ENCODE data around the gene NKIRAS2. TPM values are rescaled to one million over a fixed set of nuclear protein-coding genes. Genes with fewer than 3 reads are reported as not detected.
A peak's percentile ranks its signal among the peaks of the same experiment; 100 is the strongest.

The NKIRAS2 gene
- total and polyA plus RNA-seq, 2 of the 13 experiments (the other 11 are each of a cell fraction or from before 2014, with no cell fraction given) = 27.9 to 42.0 TPM

DNA sequence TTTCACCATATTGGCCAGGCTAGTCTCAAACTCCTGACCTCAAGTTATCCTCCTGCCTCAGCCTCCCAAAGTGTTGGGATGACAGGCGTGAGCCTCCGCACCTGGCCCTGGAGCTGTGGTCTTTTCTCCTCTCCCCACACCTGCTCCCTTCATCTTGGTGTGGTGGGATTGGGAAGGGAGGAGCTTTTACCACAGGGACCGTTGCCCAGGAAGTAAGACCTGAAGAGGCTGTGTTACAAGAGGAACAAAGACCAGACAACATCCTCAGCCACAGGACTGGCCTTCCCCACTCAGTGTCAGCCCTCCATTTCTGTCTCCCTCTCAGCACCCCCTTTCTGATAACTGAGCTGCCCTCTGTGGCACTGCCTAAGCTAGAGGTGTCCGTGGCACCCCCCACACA is 39.9 kb downstream of the NKIRAS2 start (continued):
- TF ChIP-seq ZBTB1 (CRISPR knock-in tag; IDR thresholded peaks at IDR 0.05; ENCODE audit: borderline replicate concordance) = no peak
- TF ChIP-seq JARID2 (CRISPR knock-in tag; IDR thresholded peaks at IDR 0.05; ENCODE audit: insufficient replicate concordance) = no peak
- TF ChIP-seq THYN1 (CRISPR knock-in tag; IDR thresholded peaks at IDR 0.05; ENCODE audit: borderline replicate concordance, low read depth) = no peak

DNA sequence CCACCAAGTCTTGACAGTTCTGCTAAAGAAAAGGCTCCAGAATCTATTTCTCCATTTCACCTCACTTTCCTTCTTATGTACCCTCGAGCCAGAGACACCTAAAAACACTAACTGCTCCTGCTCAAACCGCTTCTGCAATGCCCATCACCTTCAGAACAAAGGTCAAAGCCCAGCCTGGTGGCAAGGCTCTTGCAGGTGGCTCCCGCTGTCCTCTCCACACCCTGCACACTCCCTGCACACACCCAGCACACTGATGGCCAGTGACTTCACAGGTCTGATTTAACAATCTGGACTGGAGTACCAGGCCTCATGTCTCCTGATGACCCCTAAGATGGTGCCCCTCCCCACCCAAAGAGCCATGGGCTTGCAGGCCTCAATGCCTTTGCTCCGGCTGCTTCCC is 40.3 kb downstream of the NKIRAS2 start:
- DNase-seq (ENCODE audit: low spot score) (no peak), FAIRE-seq (no peak), ATAC-seq (no peak)
- WGBS (ENCODE audit: low lambda C conversion rate) = 35% methylated on average over 4 of the region's 4 CpGs
- Histone ChIP-seq H3K4me1 (ENCODE audit: insufficient read depth, low read length) (peaks cover 10% of the 10 kb centered on the region), H3K27me3 (ENCODE audit: control insufficient read depth in 1 of 2, insufficient read depth in 2 of 2, low read length in 2 of 2) (no peaks in the 10 kb centered on the region), H3K9me3 (ENCODE audit: low read length) (no peaks in the 10 kb centered on the region), H3K36me3 (replicated peaks in 1 of 2; ENCODE audit: control insufficient read depth in 1 of 2, insufficient read depth in 2 of 2, low read length in 2 of 2) (no peaks in the 10 kb centered on the region), H3K9ac (ENCODE audit: insufficient read depth, low read depth, low read length) (no peak overlapping the region), H3K4me2 (ENCODE audit: low read depth, low read length) (no peak overlapping the region), H2AFZ (ENCODE audit: low read length) (no peak overlapping the region), H3K4me3 (replicated peaks in 1 of 3; ENCODE audit: insufficient read depth in 1 of 3, low read depth in 2 of 3, low read length in 3 of 3) (no peak overlapping the region), H3K79me2 (ENCODE audit: insufficient read depth, low read length) (no peaks in the 10 kb centered on the region), H4K20me1 (ENCODE audit: insufficient read depth, low read length) (no peaks in the 10 kb centered on the region), H3K27ac (ENCODE audit: extremely low read length, insufficient read depth, low read length) (no peak overlapping the region)
- TF ChIP-seq TAF15 (IDR thresholded peaks at IDR 0.05; ENCODE audit: low read depth, low read length, poor library complexity, severe bottlenecking) (no peak), ZNF839 (CRISPR knock-in tag; IDR thresholded peaks at IDR 0.05; ENCODE audit: borderline replicate concordance) (no peak)
- in situ Hi-C loops (cut with HindIII; ENCODE audit: extremely low pct_ligation_motif_present, low pct_unique_long_range_greater_than_20kb) (loop anchor here (5.0 kb wide), 1 partner anchor 98 kb away; no protein-coding TSS in a partner anchor), intact Hi-C loops (cut with micrococcal nuclease; ENCODE audit: unreplicated experiment) (no loop called here)
- ChIA-PET POLR2A (no interaction called here), CTCF (ENCODE audit: low intra/inter-chr PET ratio, low total read pairs) (no interaction called here)
- BruUV-seq (replicated peaks) = no TSS peak

DNA sequence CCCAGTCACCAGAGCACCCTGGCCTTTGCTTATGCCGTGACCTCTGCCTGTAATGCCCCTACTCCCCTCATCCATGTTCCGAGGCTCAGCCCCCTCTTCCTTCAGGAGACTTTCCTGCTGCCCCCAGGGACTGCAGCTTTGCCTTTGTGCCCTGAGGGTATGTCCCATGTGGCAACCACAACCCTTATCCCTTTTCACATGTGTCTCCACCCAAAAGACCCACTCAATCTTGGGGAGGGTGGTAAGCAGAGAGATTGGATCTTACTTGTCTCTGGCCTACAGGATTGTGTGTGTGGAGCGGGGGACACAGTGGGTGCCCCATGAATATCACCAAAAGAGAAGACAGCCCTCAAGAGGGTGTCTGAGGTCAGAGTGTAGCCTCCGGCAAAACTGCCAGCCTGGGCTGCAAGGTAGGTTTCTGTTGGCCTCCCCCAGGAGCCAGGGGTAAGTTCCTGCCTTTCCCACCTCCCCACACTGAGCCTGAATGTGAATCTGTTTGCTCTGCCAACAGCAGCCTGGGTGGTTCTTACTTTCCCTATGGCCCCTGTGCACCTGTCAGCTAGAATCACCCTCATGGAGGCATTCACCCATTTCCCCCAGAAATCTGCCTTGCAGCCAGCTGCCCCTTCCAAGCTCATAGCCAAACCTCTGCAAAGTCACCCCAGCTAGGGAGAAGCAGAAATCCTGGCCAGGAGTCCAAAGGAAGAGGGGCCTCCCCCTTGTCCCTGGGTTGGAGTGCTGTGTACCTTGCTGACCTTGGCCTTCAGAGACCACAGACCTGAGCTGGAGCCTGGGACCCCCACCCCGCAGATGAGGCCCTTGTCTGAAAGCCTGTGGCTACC is 42.0 kb downstream of the NKIRAS2 start:
- H3K79me2 ChIP-seq (ENCODE audit: insufficient read depth, low read length) = no peaks in the 10 kb centered on the region
- intact Hi-C loops (cut with micrococcal nuclease; ENCODE audit: unreplicated experiment) (no loop called here), in situ Hi-C loops (cut with HindIII; ENCODE audit: extremely low pct_ligation_motif_present, low pct_unique_long_range_greater_than_20kb) (loop anchor here (5.0 kb wide), 1 partner anchor 100 kb away; no protein-coding TSS in a partner anchor)
- BruUV-seq (replicated peaks) = no TSS peak
- no peak overlapping the region for H3K4me2 ChIP-seq (ENCODE audit: low read depth, low read length)
- no peaks in the 10 kb centered on the region for H3K36me3 ChIP-seq (replicated peaks in 1 of 2; ENCODE audit: control insufficient read depth in 1 of 2, insufficient read depth in 2 of 2, low read length in 2 of 2)
- H2AFZ ChIP-seq (ENCODE audit: low read length) = no peak overlapping the region
- H4K20me1 ChIP-seq (ENCODE audit: insufficient read depth, low read length) = no peaks in the 10 kb centered on the region
- no peaks in the 10 kb centered on the region for H3K27me3 ChIP-seq (ENCODE audit: control insufficient read depth in 1 of 2, insufficient read depth in 2 of 2, low read length in 2 of 2)
- DNase-seq (ENCODE audit: low spot score) (no peak), ATAC-seq (no peak; the same call in 2 of the 3 replicates), FAIRE-seq (no peak)
- 36% methylated on average over 4 of the region's 5 CpGs for WGBS (ENCODE audit: low lambda C conversion rate)
- no peak overlapping the region for H3K4me3 ChIP-seq (replicated peaks in 1 of 3; ENCODE audit: insufficient read depth in 1 of 3, low read depth in 2 of 3, low read length in 3 of 3)
- ChIA-PET POLR2A (no interaction called here), CTCF (ENCODE audit: low intra/inter-chr PET ratio, low total read pairs) (no interaction called here)
- H3K9me3 ChIP-seq (ENCODE audit: low read length) = no peaks in the 10 kb centered on the region
- no peaks in the 10 kb centered on the region for H3K4me1 ChIP-seq (ENCODE audit: insufficient read depth, low read length)
- no peak overlapping the region for H3K27ac ChIP-seq (ENCODE audit: extremely low read length, insufficient read depth, low read length)
- H3K9ac ChIP-seq (ENCODE audit: insufficient read depth, low read depth, low read length) = no peak overlapping the region
- TF ChIP-seq KDM5A (IDR thresholded peaks at IDR 0.05; ENCODE audit: borderline replicate concordance, low read length) (no peak), KLF16 (CRISPR knock-in tag; IDR thresholded peaks at IDR 0.05) (no peak)
- TF ChIP-seq, protein P1, sequence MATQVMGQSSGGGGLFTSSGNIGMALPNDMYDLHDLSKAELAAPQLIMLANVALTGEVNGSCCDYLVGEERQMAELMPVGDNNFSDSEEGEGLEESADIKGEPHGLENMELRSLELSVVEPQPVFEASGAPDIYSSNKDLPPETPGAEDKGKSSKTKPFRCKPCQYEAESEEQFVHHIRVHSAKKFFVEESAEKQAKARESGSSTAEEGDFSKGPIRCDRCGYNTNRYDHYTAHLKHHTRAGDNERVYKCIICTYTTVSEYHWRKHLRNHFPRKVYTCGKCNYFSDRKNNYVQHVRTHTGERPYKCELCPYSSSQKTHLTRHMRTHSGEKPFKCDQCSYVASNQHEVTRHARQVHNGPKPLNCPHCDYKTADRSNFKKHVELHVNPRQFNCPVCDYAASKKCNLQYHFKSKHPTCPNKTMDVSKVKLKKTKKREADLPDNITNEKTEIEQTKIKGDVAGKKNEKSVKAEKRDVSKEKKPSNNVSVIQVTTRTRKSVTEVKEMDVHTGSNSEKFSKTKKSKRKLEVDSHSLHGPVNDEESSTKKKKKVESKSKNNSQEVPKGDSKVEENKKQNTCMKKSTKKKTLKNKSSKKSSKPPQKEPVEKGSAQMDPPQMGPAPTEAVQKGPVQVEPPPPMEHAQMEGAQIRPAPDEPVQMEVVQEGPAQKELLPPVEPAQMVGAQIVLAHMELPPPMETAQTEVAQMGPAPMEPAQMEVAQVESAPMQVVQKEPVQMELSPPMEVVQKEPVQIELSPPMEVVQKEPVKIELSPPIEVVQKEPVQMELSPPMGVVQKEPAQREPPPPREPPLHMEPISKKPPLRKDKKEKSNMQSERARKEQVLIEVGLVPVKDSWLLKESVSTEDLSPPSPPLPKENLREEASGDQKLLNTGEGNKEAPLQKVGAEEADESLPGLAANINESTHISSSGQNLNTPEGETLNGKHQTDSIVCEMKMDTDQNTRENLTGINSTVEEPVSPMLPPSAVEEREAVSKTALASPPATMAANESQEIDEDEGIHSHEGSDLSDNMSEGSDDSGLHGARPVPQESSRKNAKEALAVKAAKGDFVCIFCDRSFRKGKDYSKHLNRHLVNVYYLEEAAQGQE (IDR thresholded peaks at IDR 0.05; ENCODE audit: borderline replicate concordance in 1 of 2, low read depth in 1 of 2, low read length in 2 of 2) = no peak
- TF ChIP-seq, protein P2, sequence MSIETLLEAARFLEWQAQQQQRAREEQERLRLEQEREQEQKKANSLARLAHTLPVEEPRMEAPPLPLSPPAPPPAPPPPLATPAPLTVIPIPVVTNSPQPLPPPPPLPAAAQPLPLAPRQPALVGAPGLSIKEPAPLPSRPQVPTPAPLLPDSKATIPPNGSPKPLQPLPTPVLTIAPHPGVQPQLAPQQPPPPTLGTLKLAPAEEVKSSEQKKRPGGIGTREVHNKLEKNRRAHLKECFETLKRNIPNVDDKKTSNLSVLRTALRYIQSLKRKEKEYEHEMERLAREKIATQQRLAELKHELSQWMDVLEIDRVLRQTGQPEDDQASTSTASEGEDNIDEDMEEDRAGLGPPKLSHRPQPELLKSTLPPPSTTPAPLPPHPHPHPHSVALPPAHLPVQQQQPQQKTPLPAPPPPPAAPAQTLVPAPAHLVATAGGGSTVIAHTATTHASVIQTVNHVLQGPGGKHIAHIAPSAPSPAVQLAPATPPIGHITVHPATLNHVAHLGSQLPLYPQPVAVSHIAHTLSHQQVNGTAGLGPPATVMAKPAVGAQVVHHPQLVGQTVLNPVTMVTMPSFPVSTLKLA (IDR thresholded peaks at IDR 0.05) = peak; percentile 68

Data from HepG2 (cell line).